ENCODE results near the gene SLC17A9.

- no peak for TF ChIP-seq EZH2phosphoT487 (IDR thresholded peaks at IDR 0.05; ENCODE audit: insufficient read depth, low read depth)
- TF ChIP-seq EZH2 (IDR thresholded peaks at IDR 0.05; ENCODE audit: insufficient read depth, poor library complexity, severe bottlenecking), result no peak
These were observed 12.2 kb downstream of the SLC17A9 start for GRCh38 chr20:62964700-62965099.
